Keratinocyte (primary cell): ENCODE measurements around the gene ARHGAP12. TPM values are rescaled to one million over a fixed set of nuclear protein-coding genes. Genes with fewer than 3 reads are reported as not detected.

Experiments used
- DNase-seq: peaks from one replicate; pipeline ENCODE4 v3.0.0-alpha.2; 2011; ENCODE audit warnings: low read depth, missing footprints, low spot score
- FAIRE-seq: peaks from 2 replicates; lab custom pipeline; 2011; peaks lifted over from hg19 to GRCh38; lab: Jason Lieb, UNC
- H2AFZ ChIP-seq: 2 replicates; pipeline ENCODE4 v1.6.0; 2012; ENCODE audit warnings: low read length, control low read depth, inconsistent platforms; ENCODE audit not compliant: control insufficient read depth
- H3K27ac ChIP-seq: 2 replicates; pipeline ENCODE4 v1.5.1; 2011; ENCODE audit warnings: low read length; ENCODE audit not compliant: control insufficient read depth, insufficient read depth
- H3K27me3 ChIP-seq: 3 replicates; pipeline ENCODE4 v1.6.0; 2011; ENCODE audit warnings: low read length; ENCODE audit not compliant: control insufficient read depth, insufficient read depth; ENCODE audit errors: extremely low read depth
- H3K36me3 ChIP-seq, 2 experiments: 2 replicates in 1 of 2; 3 replicates in 1 of 2; pipeline ENCODE4 v1.5.1; 2011; ENCODE audit warnings: low read length in 2 of 2, mild to moderate bottlenecking in 1 of 2; ENCODE audit not compliant: control insufficient read depth in 2 of 2, insufficient read depth in 2 of 2; ENCODE audit errors: extremely low read depth in 1 of 2
- H3K4me1 ChIP-seq: 3 replicates; pipeline ENCODE4 v1.5.1; 2011; ENCODE audit warnings: low read length; ENCODE audit not compliant: control insufficient read depth, insufficient read depth; ENCODE audit errors: extremely low read depth
- H3K4me2 ChIP-seq: 3 replicates; pipeline ENCODE4 v1.6.0; 2011; ENCODE audit warnings: low read depth, low read length; ENCODE audit not compliant: control insufficient read depth, insufficient read depth; ENCODE audit errors: extremely low read depth
- H3K4me3 ChIP-seq, 3 experiments: fragments of 200-600 bp in 1 of 3; sonication (generic) in 1 of 3; 2 replicates in 2 of 3; 3 replicates in 1 of 3; pipeline ENCODE4 v1.5.1; 2011 to 2016; ENCODE audit warnings: low read length in 3 of 3, mild to moderate bottlenecking in 3 of 3, control low read depth in 2 of 3, inconsistent platforms in 1 of 3, low read depth in 1 of 3, mixed read lengths in 1 of 3, mixed run types in 1 of 3, moderate library complexity in 1 of 3; ENCODE audit not compliant: control insufficient read depth in 2 of 3, insufficient read depth in 2 of 3; ENCODE audit errors: extremely low read depth in 1 of 3
- H3K79me2 ChIP-seq: 2 replicates; pipeline ENCODE4 v1.6.0; 2012; ENCODE audit warnings: low read length; ENCODE audit not compliant: control insufficient read depth, insufficient read depth
- H3K9ac ChIP-seq: 3 replicates; pipeline ENCODE4 v1.6.0; 2011; ENCODE audit warnings: low read length; ENCODE audit not compliant: control insufficient read depth, insufficient read depth; ENCODE audit errors: extremely low read depth
- H3K9me1 ChIP-seq: 3 replicates; pipeline ENCODE4 v1.6.0; 2011; ENCODE audit warnings: low read length; ENCODE audit not compliant: control insufficient read depth, insufficient read depth; ENCODE audit errors: extremely low read depth
- H3K9me3 ChIP-seq: 2 replicates; pipeline ENCODE4 v1.5.1; 2012; ENCODE audit warnings: low read depth, low read length; ENCODE audit not compliant: control insufficient read depth
- H4K20me1 ChIP-seq: 3 replicates; pipeline ENCODE4 v1.6.0; 2011; ENCODE audit warnings: low read length; ENCODE audit not compliant: control insufficient read depth, insufficient read depth; ENCODE audit errors: extremely low read depth
- CTCF ChIP-seq, 3 experiments: IDR thresholded peaks in 1 of 3; conservative IDR thresholded peaks in 1 of 3; optimal IDR thresholded peaks in 1 of 3; 2 replicates in 2 of 3; 3 replicates in 1 of 3; pipeline versions ENCODE3 to v1.5.1; 2011; ENCODE audit warnings: low read length in 3 of 3, mild to moderate bottlenecking in 3 of 3, moderate library complexity in 2 of 3, control low read depth in 1 of 3, inconsistent platforms in 1 of 3; ENCODE audit not compliant: insufficient read depth in 2 of 3; ENCODE audit errors: extremely low read depth in 1 of 3
- EZH2 ChIP-seq: IDR thresholded peaks from one replicate; pipeline ENCODE4 v1.6.1; 2012; ENCODE audit warnings: inconsistent platforms, mild to moderate bottlenecking, low read length, moderate library complexity
- dilution Hi-C: fragments of 300-500 bp; cut with MboI; formaldehyde crosslinking; loops from one replicate; pipeline ENCODE4 v1.7.0; 2020; ENCODE audit warnings: low sequenced_read_pairs; ENCODE audit not compliant: extremely low pct_ligation_motif_present
- polyA plus RNA-seq, 5 experiments: library from polyadenylated mRNA; depleted of rRNA in 3 of 5; stranded (reverse) in 3 of 5; stranded (forward) in 1 of 5; unstranded in 1 of 5; fragments of >200 nt; gene quantifications; 1 replicate in 1 of 5; 2 replicates in 3 of 5; 3 replicates in 1 of 5; pipeline versions ENCODE4 v1.2.1 to v1.2.3, GENCODE V29; 2011 to 2012; ENCODE audit warnings: missing spikeins in 2 of 5, low read depth in 1 of 5, low replicate concordance in 1 of 5

The ARHGAP12 gene
- polyA plus RNA-seq, 1 donor (not counting 4 experiments of a cell fraction or from before 2014, with no cell fraction given) = 26.6 TPM

GRCh38 chr10:31836569-31837406 is 91.8 kb downstream of the ARHGAP12 start:
- FAIRE-seq (no peak), DNase-seq (no peak)
- H3K9ac ChIP-seq = no peak overlapping the region
- H2AFZ ChIP-seq = no peak overlapping the region
- H4K20me1 ChIP-seq = no peaks in the 10 kb centered on the region
- peaks cover 0 to 2% of the 10 kb centered on the region in 2 experiments for H3K36me3 ChIP-seq
- H3K27ac ChIP-seq = no peak overlapping the region
- no peak overlapping the region for H3K4me2 ChIP-seq
- H3K79me2 ChIP-seq = no peaks in the 10 kb centered on the region
- no peak for TF ChIP-seq EZH2
- TF ChIP-seq CTCF (optimal IDR thresholded peaks at IDR 0.05 in 1 of 3, IDR thresholded peaks at IDR 0.05 in 1 of 3, conservative IDR thresholded peaks at IDR 0.05 in 1 of 3; ENCODE audit: extremely low read depth in 1 of 3, insufficient read depth in 2 of 3, low read length in 3 of 3) = peak; percentile 60 to 72 (median 62)
- dilution Hi-C loops = no loop called here
- no peaks in the 10 kb centered on the region for H3K4me1 ChIP-seq
- no peaks in the 10 kb centered on the region for H3K9me3 ChIP-seq
- no peaks in the 10 kb centered on the region for H3K9me1 ChIP-seq
- no peaks in the 10 kb centered on the region for H3K27me3 ChIP-seq
- no peak overlapping the region for H3K4me3 ChIP-seq

GRCh38 chr10:31833753-31834152 is 94.9 kb downstream of the ARHGAP12 start:
- Histone ChIP-seq H3K9me1 (no peaks in the 10 kb centered on the region), H3K36me3 (peaks cover 0 to 2% of the 10 kb centered on the region in 2 experiments)

More at GRCh38 chr10:31833753-31834152, 94.9 kb downstream of the ARHGAP12 start:
- Histone ChIP-seq H3K27ac (no peak overlapping the region), H3K27me3 (no peaks in the 10 kb centered on the region), H3K4me1 (no peaks in the 10 kb centered on the region), H4K20me1 (no peaks in the 10 kb centered on the region), H2AFZ (no peak overlapping the region), H3K4me3 (no peak overlapping the region), H3K79me2 (no peaks in the 10 kb centered on the region), H3K9ac (no peak overlapping the region), H3K4me2 (no peak overlapping the region), H3K9me3 (no peaks in the 10 kb centered on the region)
- TF ChIP-seq CTCF (optimal IDR thresholded peaks at IDR 0.05 in 1 of 3, IDR thresholded peaks at IDR 0.05 in 1 of 3, conservative IDR thresholded peaks at IDR 0.05 in 1 of 3; ENCODE audit: extremely low read depth in 1 of 3, insufficient read depth in 2 of 3, low read length in 3 of 3) = no peak
- TF ChIP-seq EZH2 = no peak
- no peak for DNase-seq
- dilution Hi-C loops = no loop called here
- FAIRE-seq = no peak
